Psoas muscle (tissue), 8 donors: Measurements from ENCODE around the gene RRP1. TPM values are rescaled to one million over a fixed set of nuclear protein-coding genes. Genes with fewer than 3 reads are reported as not detected.

Source experiments
- ATAC-seq, 4 donors: fragments of 200-7000 bp; cut with Tn5 transposase; one replicate each; pipeline ENCODE4 v1.9.1; 2020; ENCODE audit warnings: moderate library complexity in 3 of 4, mild to moderate bottlenecking in 2 of 4
- DNase-seq, 2 donors: peaks; one replicate each; pipeline ENCODE4 v3.0.0-alpha.2; 2020
- H3K27ac ChIP-seq: fragments of 200-600 bp; one replicate; pipeline ENCODE4 v1.8.0; 2022
- H3K27me3 ChIP-seq, 3 donors: fragments of 200-600 bp in 1 of 3; one replicate each; pipeline versions ENCODE4 v1.6.1 to v1.8.0; 2013 to 2022; ENCODE audit warnings: low read length in 2 of 3, mild to moderate bottlenecking in 2 of 3, moderate library complexity in 1 of 3; ENCODE audit not compliant: insufficient read depth in 3 of 3
- H3K36me3 ChIP-seq, 2 donors: fragments of 200-600 bp in 1 of 2; one replicate each; pipeline versions ENCODE4 v1.6.1 to v1.8.0; 2013 to 2022; ENCODE audit warnings: low read depth in 1 of 2, mild to moderate bottlenecking in 1 of 2, moderate library complexity in 1 of 2; ENCODE audit not compliant: insufficient read depth in 1 of 2
- H3K4me1 ChIP-seq: fragments of 200-600 bp; one replicate; pipeline ENCODE4 v1.8.0; 2022
- H3K4me3 ChIP-seq: fragments of 200-600 bp; one replicate; pipeline ENCODE4 v1.8.0; 2022; ENCODE audit warnings: mild to moderate bottlenecking
- H3K9me3 ChIP-seq: fragments of 200-600 bp; one replicate; pipeline ENCODE4 v1.8.0; 2022
- CTCF ChIP-seq: fragments of 200-600 bp; IDR thresholded peaks from one replicate; pipeline ENCODE4 v1.8.0; 2022; ENCODE audit warnings: antibody characterized with exemption
- WGBS, 3 donors: extraction: QIAGEN DNeasy Blood & Tissue Kit; methylation state at CpG; one replicate each; pipeline versions ENCODE4 v1.1.6 to v1.1.7; 2013; 5-methylcytosine and 5-hydroxymethylcytosine counted together
- intact Hi-C, 2 donors: fragments of 100-400 bp; cut with DNase I; formaldehyde crosslinking; loops; one replicate each; pipeline versions ENCODE4 v1.11.0 to v1.14.2; 2022
- polyA plus RNA-seq, 3 donors: library from polyadenylated mRNA; stranded (reverse); fragments of 200-250 nt; gene quantifications; one replicate each; pipeline ENCODE4 v1.2.3, GENCODE V29; 2013
- total RNA-seq, 4 donors: library from RNA; stranded (reverse); fragmentation: NEBNext Ultra II Directional in 2 of 4; extraction: Animal tissue kit (Norgen Biotek cat#: 25700) in 2 of 4; gene quantifications; one replicate each; pipeline versions ENCODE4 v1.2.1 to v1.2.4, GENCODE V29; 2021 to 2023
- donor health status: healthy with polysubstance abuse.
- donor health status: DM: no; HTN: no; CAD: no; lungs with moderate emphysema.
- donor health status: Bipolar disorder and iron deficiency.
- donor health status: healthy.
- donor health status: DM: yes; HTN: yes; CAD: no.
- donor health status: DM: no; HTN: no; CAD: no.
- donor health status: DM: no; HTN: no; CAD: no.
- donor health status: DM: yes; HTN: yes; CAD: no.

The RRP1 gene
- total and polyA plus RNA-seq, 7 donors, result 9.5 to 29.7 (median 18.9) TPM

- ATAC-seq (no peak), DNase-seq (no peak)
- Histone ChIP-seq H3K27me3 (no peaks in the 10 kb centered on the region), H3K27ac (no peak overlapping the region), H3K4me3 (no peak overlapping the region), H3K9me3 (no peaks in the 10 kb centered on the region), H3K4me1 (no peaks in the 10 kb centered on the region), H3K36me3 (no peaks in the 10 kb centered on the region)
- no peak for TF ChIP-seq CTCF
- intact Hi-C loops, result no loop called here
- 66 to 73% (median 68%) methylated on average over 11 to 12 of the region's 12 CpGs for WGBS, 3 donors
Observed at GRCh38 chr21:43851593-43851992, 62.2 kb downstream of the RRP1 start.

GRCh38 chr21:43853851-43854772 lies 64.7 kb downstream of the RRP1 start:
- ATAC-seq, result no peak

More at GRCh38 chr21:43853851-43854772, 64.7 kb downstream of the RRP1 start:
- Histone ChIP-seq H3K27me3 (no peaks in the 10 kb centered on the region), H3K4me3 (no peak overlapping the region), H3K9me3 (no peaks in the 10 kb centered on the region), H3K36me3 (no peaks in the 10 kb centered on the region), H3K27ac (no peak overlapping the region), H3K4me1 (no peaks in the 10 kb centered on the region)
- DNase-seq, result no peak
- intact Hi-C loops, result no loop called here
- WGBS, 3 donors, result 73 to 79% (median 73%) methylated on average over 34 of the region's 34 CpGs
- no peak for TF ChIP-seq CTCF

Other genes with a start within 250 kb of the RRP1 start
- gene HSF2BP, start 130.1 kb upstream of the RRP1 start, total RNA-seq, result under 1 TPM in 3 of 4 donors, not detected in 1; 0.16 to 0.23 (median 0.19) TPM
- 1 to 10 TPM in 1 of 3 donors, under 1 TPM in 2; 0.32 to 1.7 (median 0.35) TPM for gene HSF2BP, start 130.1 kb upstream of the RRP1 start, polyA plus RNA-seq
- gene RRP1B, start 130.0 kb upstream of the RRP1 start, total RNA-seq, result 10 to 100 TPM; 14.4 to 21.6 (median 18.1) TPM
- 10 to 100 TPM in 2 of 3 donors, 1 to 10 TPM in 1; 6.0 to 21.2 (median 20.2) TPM for gene RRP1B, start 130.0 kb upstream of the RRP1 start, polyA plus RNA-seq
- gene PDXK, start 70.4 kb upstream of the RRP1 start, total RNA-seq, result 10 to 100 TPM; 28.8 to 43.2 (median 38.5) TPM
- gene PDXK, start 70.4 kb upstream of the RRP1 start, polyA plus RNA-seq, result 10 to 100 TPM; 17.2 to 96.5 (median 20.2) TPM
- 10 to 100 TPM; 16.0 to 24.8 (median 20.7) TPM for gene CSTB, start 13.3 kb upstream of the RRP1 start, total RNA-seq
- gene CSTB, start 13.3 kb upstream of the RRP1 start, polyA plus RNA-seq, result 10 to 100 TPM; 16.7 to 35.2 (median 25.2) TPM
- 100 to 1,000 TPM in 1 of 4 donors, 10 to 100 TPM in 3; 47.9 to 117 (median 64.4) TPM for gene AGPAT3, start 75.6 kb downstream of the RRP1 start, total RNA-seq
- gene AGPAT3, start 75.6 kb downstream of the RRP1 start, polyA plus RNA-seq, result 10 to 100 TPM; 28.4 to 70.0 (median 35.7) TPM
- gene TRAPPC10, start 222.7 kb downstream of the RRP1 start, total RNA-seq, result 10 to 100 TPM; 13.3 to 22.2 (median 20.4) TPM
- gene TRAPPC10, start 222.7 kb downstream of the RRP1 start, polyA plus RNA-seq, result 10 to 100 TPM in 1 of 3 donors, 1 to 10 TPM in 2; 6.4 to 21.4 (median 8.5) TPM